DMS53 treated with DMSO at 0.1 percent for 48 hours (cell line): ENCODE data around the gene AIF1L.
"Not testable (repeated sequence)": the region's sequence is repeated elsewhere in the genome, so short reads cannot be mapped to it uniquely, and the experiment has no call there.

Experiments used
- DNase-seq: peaks from one replicate; lab custom pipeline; 2025; ENCODE audit not compliant: unreplicated experiment; lab: John Stamatoyannopoulos, UW

AIF1L gene

DNA sequence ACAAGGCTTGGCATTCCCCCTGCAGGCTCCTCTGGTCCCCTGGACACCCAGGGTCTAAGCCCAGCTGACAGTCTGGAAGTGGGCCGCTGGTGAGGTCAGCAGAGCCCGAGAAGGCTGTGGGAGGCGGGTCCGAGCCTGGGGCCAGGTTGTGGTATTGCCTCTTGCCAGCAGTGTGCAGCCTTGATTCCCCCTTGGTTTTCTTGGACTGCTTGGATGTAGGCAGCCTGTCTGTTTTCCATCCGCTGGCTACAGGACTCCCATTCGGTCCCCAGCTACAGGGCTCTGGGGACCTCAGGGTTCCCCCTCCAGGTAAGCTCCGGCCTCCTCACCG is 1.6 kb downstream of the AIF1L start:
- DNase-seq = no peak

DNA sequence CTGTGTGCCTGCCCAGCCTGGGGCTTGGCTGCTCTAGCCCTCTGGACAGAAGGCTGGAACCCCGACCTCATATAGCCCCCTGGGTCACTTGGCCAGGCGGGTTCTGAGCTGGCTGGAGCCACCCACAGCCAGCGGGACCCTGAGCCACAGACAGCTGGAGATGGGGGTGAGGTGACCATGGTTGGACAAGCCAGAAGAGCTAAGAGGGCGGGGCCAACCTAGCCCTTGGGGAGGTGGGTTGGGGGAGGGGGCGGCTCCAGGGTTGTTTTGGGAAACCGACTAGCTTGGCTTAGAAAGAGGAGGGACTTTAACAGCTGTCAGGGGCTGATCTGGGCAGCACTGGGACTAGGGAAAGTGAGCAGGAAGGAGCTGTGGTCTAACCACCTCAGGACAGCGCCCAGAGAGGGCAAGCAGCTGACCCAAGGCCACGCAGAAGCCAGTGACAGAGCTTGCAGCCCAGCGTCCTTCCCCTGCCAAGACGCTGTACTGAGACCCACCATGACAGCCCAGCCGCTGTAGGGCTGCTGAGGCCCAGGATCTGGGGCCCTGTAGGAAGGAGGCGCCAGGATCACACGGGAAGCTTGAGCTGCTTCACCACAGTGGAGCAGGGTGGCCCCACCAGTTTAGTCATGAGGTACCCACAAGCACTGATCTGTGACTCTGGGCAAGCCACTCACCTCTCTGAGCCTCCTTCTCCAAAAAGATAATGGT is 2.2 kb downstream of the AIF1L start:
- no peak for DNase-seq

DNA sequence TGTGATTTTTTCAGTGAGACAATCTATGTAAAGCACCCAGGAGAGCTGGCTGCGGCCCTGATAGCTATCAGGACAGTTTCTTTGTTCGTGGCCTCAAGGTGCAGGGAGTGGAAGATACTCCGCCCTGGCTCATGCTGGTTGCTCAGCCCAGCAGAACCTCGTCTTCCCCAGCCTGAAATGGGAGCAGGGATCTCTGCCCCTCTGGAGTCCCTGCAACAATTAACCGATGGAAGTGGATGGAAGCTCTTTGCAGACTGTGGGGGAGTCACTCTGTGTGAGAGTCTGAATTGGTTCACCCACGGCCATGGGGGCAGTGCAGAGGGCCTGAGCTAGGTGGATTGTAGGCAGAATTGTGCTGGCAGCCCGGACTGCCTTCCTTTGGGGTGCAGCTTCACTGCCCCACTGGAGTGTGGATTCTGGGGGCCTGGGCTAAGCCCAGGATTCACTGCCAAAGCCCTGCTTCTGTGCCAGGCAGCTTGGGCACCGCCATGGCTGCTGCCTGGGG is 2.8 kb downstream of the AIF1L start:
- DNase-seq = no peak

DNA sequence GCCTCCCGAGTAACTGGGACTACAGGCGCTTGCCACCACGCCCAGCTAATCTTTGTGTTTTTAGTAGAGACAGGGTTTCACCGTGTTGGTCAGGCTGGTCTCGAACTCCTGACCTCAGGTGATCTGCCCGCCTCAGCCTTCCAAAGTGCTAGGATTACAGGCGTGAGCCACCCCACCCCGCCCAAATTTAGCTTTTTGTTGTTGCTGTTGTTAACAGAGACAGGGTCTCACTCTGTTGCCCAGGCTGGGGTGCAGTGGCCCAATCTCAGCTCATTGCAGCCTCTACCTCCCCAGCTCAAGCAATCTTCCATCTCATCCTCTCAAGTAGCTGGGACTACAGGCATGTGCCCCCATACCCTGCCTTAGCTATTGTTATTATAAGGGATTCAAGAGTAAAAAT is 3.5 kb downstream of the AIF1L start:
- DNase-seq = not testable (repeated sequence)

DNA sequence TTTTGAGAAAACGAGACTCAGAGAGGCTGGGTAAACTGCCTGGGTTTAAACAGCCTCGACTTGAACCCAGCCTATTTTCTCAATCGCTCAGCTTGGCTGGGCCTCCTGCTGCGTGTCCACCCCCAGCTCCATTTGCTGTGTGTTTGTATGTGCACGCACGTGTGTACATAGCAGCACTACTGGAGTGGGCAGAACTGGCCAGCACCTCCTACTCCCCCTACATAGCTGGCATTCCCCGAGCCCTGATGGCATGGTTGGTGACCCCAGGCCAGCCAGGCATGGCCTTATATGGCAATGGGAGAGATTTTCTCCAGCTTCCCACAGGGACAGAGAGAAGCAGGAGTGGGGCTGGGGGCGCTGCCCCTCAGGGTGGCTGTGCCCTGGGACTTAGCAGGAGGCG is 4.1 kb downstream of the AIF1L start:
- DNase-seq = no peak

DNA sequence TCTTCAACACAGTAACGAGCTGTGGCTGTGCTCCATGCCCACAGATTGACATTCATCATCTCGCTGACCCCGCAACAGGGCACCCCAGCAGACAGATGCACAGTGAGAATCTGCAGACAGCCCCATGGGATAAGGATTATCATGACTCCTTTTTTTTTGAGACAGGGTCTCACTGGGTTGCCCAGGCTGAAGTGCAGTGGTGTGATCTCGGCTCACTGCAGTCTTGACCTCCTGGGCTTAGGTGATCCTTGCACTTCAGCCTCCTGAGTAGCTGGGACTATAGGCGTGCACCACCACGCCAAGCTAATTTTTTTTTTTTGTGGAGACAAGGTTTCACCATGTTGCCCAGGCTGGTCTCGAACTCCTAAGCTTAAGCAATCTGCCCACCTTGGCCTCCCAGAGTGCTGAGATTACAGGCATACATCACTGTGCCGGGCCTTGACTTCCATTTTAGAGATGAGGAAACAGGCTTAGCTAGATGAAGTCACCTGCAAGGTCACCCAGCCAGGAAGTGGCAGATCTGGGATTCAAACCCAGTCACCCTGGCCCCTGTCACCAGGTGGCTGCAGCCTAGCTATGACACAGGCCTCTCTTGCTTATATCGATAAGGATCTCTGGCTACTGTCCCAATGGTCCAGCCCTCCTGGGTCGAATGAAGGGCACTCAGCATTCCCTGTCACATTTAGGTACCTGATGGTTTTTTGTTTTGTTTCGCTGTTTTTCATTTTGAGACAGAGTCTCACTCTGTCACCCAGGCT is 5.1 kb downstream of the AIF1L start:
- DNase-seq = no peak

DNA sequence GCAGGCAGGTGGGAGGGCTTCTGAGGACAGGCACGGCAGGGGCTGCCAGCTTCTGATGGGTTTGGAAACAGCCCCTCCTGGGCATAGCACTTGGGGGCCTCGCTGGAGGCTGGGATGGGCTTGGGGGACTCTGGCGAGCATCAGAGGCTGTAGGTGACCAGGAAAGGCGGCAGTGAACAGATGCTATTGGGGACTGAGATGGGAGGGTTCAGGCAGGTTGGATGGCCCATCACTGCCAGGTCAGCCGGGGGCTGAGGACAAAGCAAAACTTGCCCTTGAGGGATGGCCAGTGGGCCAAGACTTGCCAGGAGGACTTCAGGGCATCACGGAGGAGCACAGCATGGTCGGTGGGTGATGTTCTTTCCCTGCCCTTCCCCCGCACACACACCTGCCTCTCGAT is 6.7 kb downstream of the AIF1L start:
- no peak for DNase-seq

- no peak for DNase-seq
Observed at GRCh38 chr9:131103535-131103934, 7.2 kb downstream of the AIF1L start.

GRCh38 chr9:131104016-131104740 is 7.8 kb downstream of the AIF1L start:
- DNase-seq = no peak

DNA sequence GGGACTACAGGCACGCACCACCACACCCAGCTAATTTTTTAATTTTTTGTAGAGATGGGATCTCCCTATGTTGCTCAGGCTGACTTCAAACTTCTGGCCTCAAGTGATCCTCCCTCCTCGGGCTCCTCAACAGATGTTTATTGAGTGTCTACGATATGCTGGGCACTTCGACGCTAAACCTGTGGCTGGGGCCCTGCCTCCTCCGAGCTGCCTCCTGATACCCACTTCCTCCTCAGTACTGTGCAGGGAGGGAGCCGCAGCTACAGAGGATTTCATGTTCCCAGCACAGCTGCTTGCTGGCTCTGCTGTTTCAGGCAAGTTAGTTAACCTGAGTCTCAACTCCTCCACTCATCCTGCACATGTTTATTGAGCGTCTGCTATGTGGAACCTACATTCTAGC is 9.6 kb downstream of the AIF1L start:
- DNase-seq = no peak

DNA sequence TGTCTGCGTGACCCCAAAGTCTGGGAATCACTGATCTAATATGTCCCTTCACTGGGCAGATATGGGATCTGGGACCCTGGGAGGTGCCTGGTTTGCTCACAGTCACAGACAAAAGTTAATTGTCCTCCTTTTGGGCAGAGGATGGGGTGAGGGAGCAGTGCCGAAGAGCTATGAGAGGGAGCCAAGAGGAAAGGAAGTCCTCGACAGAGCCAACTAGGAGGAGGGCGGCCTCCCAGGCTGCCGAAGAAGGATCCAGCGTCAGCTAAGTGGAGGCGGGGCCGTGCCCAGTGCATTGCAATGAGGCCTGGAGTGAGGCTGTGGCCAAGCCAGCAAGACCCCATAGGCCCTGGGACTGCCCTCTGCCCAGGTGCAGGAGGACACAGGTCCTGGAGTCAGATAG is 11.4 kb downstream of the AIF1L start:
- DNase-seq = no peak

GRCh38 chr9:131111186-131111853 is 15.0 kb downstream of the AIF1L start:
- no peak for DNase-seq

GRCh38 chr9:131111854-131112311 is 15.6 kb downstream of the AIF1L start:
- DNase-seq = no peak

DNA sequence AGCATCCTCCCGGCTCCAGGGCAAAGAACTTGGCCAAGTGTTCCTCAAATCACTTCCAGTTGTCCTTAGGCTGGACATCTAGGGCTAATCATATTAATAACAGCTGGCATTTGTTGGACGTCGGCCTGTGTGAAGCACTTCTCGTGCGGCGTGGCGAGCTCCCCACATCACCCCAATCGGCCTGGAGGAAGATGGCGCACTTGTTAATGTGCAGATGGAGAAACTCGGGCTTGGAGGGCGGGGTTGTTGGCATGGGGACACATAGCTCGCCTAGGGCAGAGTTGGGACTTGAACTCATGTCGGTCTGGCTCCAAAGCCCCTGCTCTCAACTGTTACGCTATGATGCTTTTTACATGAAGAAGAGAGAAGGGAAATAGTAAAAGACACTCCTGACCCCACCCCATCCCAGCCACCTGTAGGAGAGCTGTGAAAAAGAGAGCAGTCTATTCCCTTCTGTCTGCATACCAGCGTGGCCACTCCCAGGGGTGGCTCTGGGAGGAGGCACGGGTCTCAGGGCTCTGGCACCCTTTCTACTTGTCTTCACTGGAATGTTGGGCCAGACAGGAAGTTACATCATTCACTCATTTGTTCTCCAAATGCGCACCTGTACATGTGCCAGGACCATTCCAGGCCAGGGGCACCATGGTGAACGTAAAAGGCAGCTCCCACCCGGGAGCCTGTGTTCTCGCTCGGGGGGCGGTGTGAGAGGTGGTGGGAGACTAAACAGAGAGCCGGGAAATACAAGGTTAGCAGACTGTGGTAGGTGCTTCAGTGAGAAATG is 16.2 kb downstream of the AIF1L start:
- no peak for DNase-seq

DNA sequence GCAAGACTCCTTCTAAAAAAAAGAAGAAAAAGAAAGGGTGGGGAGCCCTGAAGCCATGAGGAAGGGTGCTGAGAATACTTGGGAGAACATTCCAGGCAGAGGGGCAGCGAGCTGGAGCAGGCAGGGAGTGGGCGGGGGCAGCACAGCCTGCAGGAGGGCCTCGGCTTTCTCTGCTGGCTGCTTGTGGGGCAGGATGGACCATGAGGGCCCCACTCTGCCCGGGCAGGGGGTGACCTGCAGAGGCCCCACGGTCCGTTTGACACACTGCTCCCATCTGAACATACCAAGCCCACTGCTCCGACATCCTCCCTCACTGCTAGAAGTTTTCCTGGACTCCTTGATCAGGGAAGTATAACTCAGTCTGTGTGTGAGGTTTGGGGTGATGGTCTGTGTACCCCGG is 17.3 kb downstream of the AIF1L start:
- no peak for DNase-seq

- DNase-seq = no peak
Observed at GRCh38 chr9:131114084-131114535, 17.8 kb downstream of the AIF1L start.

GRCh38 chr9:131115360-131115742 is 19.0 kb downstream of the AIF1L start:
- not testable (repeated sequence) for DNase-seq

- no peak for DNase-seq
Observed at GRCh38 chr9:131116281-131117120, 20.2 kb downstream of the AIF1L start.

- DNase-seq = no peak
Observed at GRCh38 chr9:131117121-131117761, 20.9 kb downstream of the AIF1L start.
